Testis (tissue), 3 donors: ENCODE results near the gene TERT. TPM values are rescaled to one million over a fixed set of nuclear protein-coding genes. Genes with fewer than 3 reads are reported as not detected.
A peak's percentile ranks its signal among the peaks of the same experiment; 100 is the strongest.

ENCODE experiments used
- DNase-seq: peaks from one replicate; pipeline ENCODE4 v3.0.0-alpha.2; 2019
- H3K27ac ChIP-seq, 2 donors: fragments of 200-600 bp; sonication (generic); one replicate each; pipeline ENCODE4 v1.5.1; 2019
- H3K27me3 ChIP-seq: fragments of 200-600 bp; sonication (generic); one replicate; pipeline ENCODE4 v1.5.1; 2019
- H3K36me3 ChIP-seq: fragments of 200-600 bp; sonication (generic); one replicate; pipeline ENCODE4 v1.5.1; 2017; ENCODE audit warnings: low read depth; ENCODE audit errors: missing control alignments
- H3K4me1 ChIP-seq: fragments of 200-600 bp; sonication (generic); one replicate; pipeline ENCODE4 v1.5.1; 2019
- H3K4me3 ChIP-seq, 2 donors: fragments of 200-600 bp; sonication (generic); one replicate each; pipeline ENCODE4 v1.5.1; 2017 to 2019
- H3K9me3 ChIP-seq: fragments of 200-600 bp; sonication (generic); one replicate; pipeline ENCODE4 v1.5.1; 2017
- CTCF ChIP-seq, 3 experiments: fragments of 450-650 bp in 2 of 3; fragments of 200-600 bp in 1 of 3; sonication (generic) in 1 of 3; IDR thresholded peaks; one replicate each; pipeline ENCODE4 v1.5.1; 2016 to 2019; ENCODE audit warnings: antibody characterized with exemption in 3 of 3, mild to moderate bottlenecking in 2 of 3, moderate library complexity in 1 of 3
- POLR2A ChIP-seq: fragments of 450-650 bp; IDR thresholded peaks from one replicate; pipeline ENCODE4 v1.6.1; 2017; ENCODE audit warnings: antibody characterized with exemption, mild to moderate bottlenecking, moderate library complexity
- WGBS, 2 donors: methylation state at CpG; one replicate each; pipeline ENCODE4 v1.1.5; 2018; 5-methylcytosine and 5-hydroxymethylcytosine counted together
- intact Hi-C: fragments of 100-400 bp; cut with DNase I; formaldehyde crosslinking; loops from one replicate; pipeline ENCODE4 v1.15.1; 2023; ENCODE audit warnings: low total_unique reads
- polyA plus RNA-seq: library from polyadenylated mRNA; stranded (reverse); fragments of 350-450 nt; fragmentation: Illumina TruSeq; extraction: RNeasy Lipid Tissue Mini Kit (QIAGEN cat#74804); gene quantifications from one replicate; pipeline ENCODE4 v1.2.3, GENCODE V29; 2014; ENCODE audit warnings: low read depth, low replicate concordance; ENCODE audit not compliant: insufficient read depth
- total RNA-seq, 2 donors: library from RNA; depleted of rRNA; stranded (reverse); fragments of >200 nt; gene quantifications; one replicate each; pipeline ENCODE4 v1.2.3, GENCODE V29; 2016

Gene TERT
- total and polyA plus RNA-seq, 3 donors from 2014 or later, result 2.1 to 5.5 (median 4.4) TPM

- no peaks in the 10 kb centered on the region for H3K36me3 ChIP-seq
- no peak overlapping the region for H3K27ac ChIP-seq
- intact Hi-C loops, result no loop called here
These were observed 24.8 kb upstream of the TERT start for GRCh38 chr5:1319436-1320256.

GRCh38 chr5:1318659-1319251, 23.9 kb upstream of the TERT start:
- DNase-seq, result no peak
- no peak overlapping the region for H3K4me3 ChIP-seq
- 94 to 96% methylated on average over 15 to 29 of the region's 29 CpGs for WGBS, 2 donors

More at GRCh38 chr5:1319436-1320256, 24.8 kb upstream of the TERT start:
- H3K4me1 ChIP-seq, result no peaks in the 10 kb centered on the region
- no peaks in the 10 kb centered on the region for H3K27me3 ChIP-seq
- H3K4me3 ChIP-seq, result no peak overlapping the region
- TF ChIP-seq POLR2A (no peak), CTCF (IDR thresholded peaks at IDR 0.05) (no peak)
- no peaks in the 10 kb centered on the region for H3K9me3 ChIP-seq
- DNase-seq, result no peak
- WGBS, 2 donors, result 75 to 92% methylated on average over 7 to 21 of the region's 21 CpGs

GRCh38 chr5:1317921-1318565, 23.2 kb upstream of the TERT start:
- Histone ChIP-seq H3K27ac (no peak overlapping the region), H3K9me3 (no peaks in the 10 kb centered on the region), H3K27me3 (no peaks in the 10 kb centered on the region), H3K4me1 (no peaks in the 10 kb centered on the region), H3K36me3 (no peaks in the 10 kb centered on the region), H3K4me3 (no peak overlapping the region)
- peak; percentile 9 for DNase-seq
- no peak for TF ChIP-seq CTCF (IDR thresholded peaks at IDR 0.05)
- TF ChIP-seq POLR2A, result no peak
- WGBS, 2 donors, result 92% methylated on average over 26 of the region's 26 CpGs
- intact Hi-C loops, result no loop called here

More at GRCh38 chr5:1318659-1319251, 23.9 kb upstream of the TERT start:
- Histone ChIP-seq H3K27me3 (no peaks in the 10 kb centered on the region), H3K9me3 (no peaks in the 10 kb centered on the region), H3K27ac (no peak overlapping the region), H3K4me1 (no peaks in the 10 kb centered on the region), H3K36me3 (no peaks in the 10 kb centered on the region)
- intact Hi-C loops, result no loop called here
- TF ChIP-seq CTCF (IDR thresholded peaks at IDR 0.05), result no peak
- no peak for TF ChIP-seq POLR2A

GRCh38 chr5:1316588-1317340, 21.9 kb upstream of the TERT start:
- intact Hi-C loops, result no loop called here
- H3K4me3 ChIP-seq, result no peak overlapping the region
- H3K9me3 ChIP-seq, result no peaks in the 10 kb centered on the region
- H3K27ac ChIP-seq, result no peak overlapping the region
- no peak for TF ChIP-seq POLR2A
- TF ChIP-seq CTCF (IDR thresholded peaks at IDR 0.05), result no peak
- 71% methylated on average over 14 to 17 of the region's 17 CpGs for WGBS, 2 donors
- DNase-seq, result peak; percentile 8
- H3K4me1 ChIP-seq, result no peaks in the 10 kb centered on the region
- no peaks in the 10 kb centered on the region for H3K27me3 ChIP-seq
- H3K36me3 ChIP-seq, result no peaks in the 10 kb centered on the region
